ENCODE data around the gene AOPEP. TPM values are rescaled to one million over a fixed set of nuclear protein-coding genes. Genes with fewer than 3 reads are reported as not detected.

The AOPEP gene
- total RNA-seq, 4 donors from 2014 or later: 56.5 to 160 (median 103) TPM

DNA sequence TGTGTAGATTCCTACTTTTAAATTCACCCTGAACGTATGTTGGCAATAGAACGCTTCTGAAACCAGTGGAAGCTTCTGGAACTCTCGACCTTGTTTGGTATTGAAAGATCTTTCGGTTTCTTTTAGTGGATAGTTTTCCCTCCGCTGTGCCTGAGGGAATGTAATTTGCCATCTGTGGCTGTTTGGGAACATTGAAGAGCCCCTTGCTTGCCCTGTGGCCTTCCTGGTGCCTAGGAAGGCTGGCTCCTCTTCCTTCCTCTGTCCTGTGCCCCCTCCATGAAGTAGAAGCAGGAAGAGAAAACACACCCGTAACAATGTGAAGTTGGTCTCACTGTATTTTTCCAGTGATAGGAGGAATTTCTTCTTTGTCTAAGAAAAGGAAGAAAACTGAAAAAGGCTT, 274.3 kb downstream of the AOPEP start:
- DNase-seq (no peak), ATAC-seq (no peak)
- TF ChIP-seq POLR2A (IDR thresholded peaks at IDR 0.05): peak; percentile 8 to 37
- TF ChIP-seq, protein P1, sequence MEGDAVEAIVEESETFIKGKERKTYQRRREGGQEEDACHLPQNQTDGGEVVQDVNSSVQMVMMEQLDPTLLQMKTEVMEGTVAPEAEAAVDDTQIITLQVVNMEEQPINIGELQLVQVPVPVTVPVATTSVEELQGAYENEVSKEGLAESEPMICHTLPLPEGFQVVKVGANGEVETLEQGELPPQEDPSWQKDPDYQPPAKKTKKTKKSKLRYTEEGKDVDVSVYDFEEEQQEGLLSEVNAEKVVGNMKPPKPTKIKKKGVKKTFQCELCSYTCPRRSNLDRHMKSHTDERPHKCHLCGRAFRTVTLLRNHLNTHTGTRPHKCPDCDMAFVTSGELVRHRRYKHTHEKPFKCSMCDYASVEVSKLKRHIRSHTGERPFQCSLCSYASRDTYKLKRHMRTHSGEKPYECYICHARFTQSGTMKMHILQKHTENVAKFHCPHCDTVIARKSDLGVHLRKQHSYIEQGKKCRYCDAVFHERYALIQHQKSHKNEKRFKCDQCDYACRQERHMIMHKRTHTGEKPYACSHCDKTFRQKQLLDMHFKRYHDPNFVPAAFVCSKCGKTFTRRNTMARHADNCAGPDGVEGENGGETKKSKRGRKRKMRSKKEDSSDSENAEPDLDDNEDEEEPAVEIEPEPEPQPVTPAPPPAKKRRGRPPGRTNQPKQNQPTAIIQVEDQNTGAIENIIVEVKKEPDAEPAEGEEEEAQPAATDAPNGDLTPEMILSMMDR (IDR thresholded peaks at IDR 0.05 in 4 of 5, conservative IDR thresholded peaks at IDR 0.05 in 1 of 5): no peak
- Histone ChIP-seq H3K36me3 (no peaks in the 10 kb centered on the region), H3K27me3 (no peaks in the 10 kb centered on the region), H3K27ac (peak overlapping the region; percentile 60 to 98 (median 96)), H3K4me3 (peak overlapping the region; percentile 11 to 29 (median 27)), H3K9me3 (no peaks in the 10 kb centered on the region), H3K4me1 (peaks cover 8 to 14% of the 10 kb centered on the region in 2 donors)
- intact Hi-C loops (cut with DNase I; ENCODE audit: low total_unique reads) (loop anchor here (5.0 to 10.0 kb wide), 3 partner anchors 49 to 504 kb away; no protein-coding TSS in a partner anchor), in situ Hi-C loops (cut with MboI; ENCODE audit: low sequenced_read_pairs in 4 of 4) (loop anchor here in 2 of 4 donors (10.0 kb wide), 1 partner anchor 216 kb away; no protein-coding TSS in a partner anchor)

DNA sequence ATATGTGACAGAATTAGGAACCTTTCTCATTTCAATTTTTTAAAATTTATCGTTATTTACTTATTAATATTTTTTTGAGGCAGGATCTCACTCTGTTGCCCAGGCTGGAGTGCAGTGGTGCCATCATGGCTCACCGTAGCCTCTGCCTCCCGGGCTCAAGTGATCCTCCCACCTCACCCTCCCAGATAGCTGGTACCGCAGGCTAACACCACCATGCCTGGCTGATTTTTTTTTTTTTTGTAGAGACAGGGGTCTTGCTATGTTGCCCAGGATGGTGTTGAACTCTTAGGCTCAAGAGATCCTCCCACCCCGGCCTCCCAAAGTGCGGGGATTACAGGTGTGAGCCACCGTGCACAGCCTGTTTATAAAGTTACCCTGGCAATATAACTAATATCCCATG, 275.2 kb downstream of the AOPEP start:
- Histone ChIP-seq H3K36me3 (no peaks in the 10 kb centered on the region), H3K27me3 (no peaks in the 10 kb centered on the region), H3K4me3 (no peak overlapping the region), H3K9me3 (no peaks in the 10 kb centered on the region), H3K4me1 (peaks cover 0 to 19% of the 10 kb centered on the region in 2 donors), H3K27ac (peak overlapping the region in 3 of 4 donors; percentile 95 to 98 (median 97))
- no peak for DNase-seq
- intact Hi-C loops (cut with DNase I; ENCODE audit: low total_unique reads): loop anchor here (1.0 to 10.0 kb wide), 5 partner anchors 49 to 503 kb away; no protein-coding TSS in a partner anchor
- TF ChIP-seq POLR2A (IDR thresholded peaks at IDR 0.05): no peak
- TF ChIP-seq, protein P1 (IDR thresholded peaks at IDR 0.05 in 4 of 5, conservative IDR thresholded peaks at IDR 0.05 in 1 of 5): no peak
- in situ Hi-C loops (cut with MboI; ENCODE audit: low sequenced_read_pairs in 4 of 4): loop anchor here in 2 of 4 donors (10.0 kb wide), 1 partner anchor 217 kb away; no protein-coding TSS in a partner anchor
- ATAC-seq: no peak

DNA sequence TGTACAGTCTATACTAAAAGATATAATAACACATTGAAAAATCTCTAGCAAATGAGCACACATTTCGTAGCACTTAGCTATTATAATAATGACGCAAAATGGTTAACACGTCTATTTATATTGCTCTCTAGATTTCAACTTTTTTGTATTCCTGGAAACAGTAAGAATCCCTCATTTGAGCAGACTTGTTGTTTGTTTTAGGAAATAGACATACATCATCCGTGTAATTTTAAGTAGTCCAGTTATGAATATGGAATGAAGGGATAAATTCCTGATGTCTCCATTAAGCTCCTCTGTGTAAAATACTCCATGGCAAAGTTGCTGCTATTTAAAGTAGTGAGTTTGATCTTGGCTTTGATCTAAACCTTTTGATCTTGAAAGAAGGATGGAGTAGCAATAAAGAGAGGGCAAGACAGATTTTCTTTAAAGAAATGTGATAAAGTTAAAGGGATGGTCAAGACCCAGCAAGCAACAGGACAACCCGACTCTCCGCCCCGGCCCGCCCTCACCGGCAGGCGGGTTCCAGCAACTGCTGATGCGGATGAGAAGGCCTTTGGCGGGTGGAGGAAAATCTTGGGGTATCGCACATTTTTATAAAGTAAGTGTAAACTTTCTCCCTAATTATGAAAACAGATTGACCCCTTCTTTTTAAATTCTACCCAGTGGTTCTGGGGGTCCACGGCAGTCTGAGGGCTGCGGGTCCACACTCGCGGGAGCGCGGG, 277.4 kb downstream of the AOPEP start:
- Histone ChIP-seq H3K9me3 (no peaks in the 10 kb centered on the region), H3K36me3 (no peaks in the 10 kb centered on the region), H3K27me3 (no peaks in the 10 kb centered on the region), H3K4me1 (peaks cover 17 to 34% of the 10 kb centered on the region in 2 donors), H3K27ac (peak overlapping the region; percentile 95 to 98 (median 97)), H3K4me3 (peak overlapping the region; percentile 66 to 84 (median 82))
- TF ChIP-seq, protein P1 (IDR thresholded peaks at IDR 0.05 in 4 of 5, conservative IDR thresholded peaks at IDR 0.05 in 1 of 5): peak in 3 of 5 experiments; percentile 15 to 29 (median 23)
- TF ChIP-seq POLR2A (IDR thresholded peaks at IDR 0.05): peak in 1 of 2 donors; percentile 9
- DNase-seq: peak in 1 of 2 donors; percentile 32
- intact Hi-C loops (cut with DNase I; ENCODE audit: low total_unique reads) (loop anchor here (2.0 to 10.0 kb wide), 5 partner anchors 45 to 501 kb away; no protein-coding TSS in a partner anchor), in situ Hi-C loops (cut with MboI; ENCODE audit: low sequenced_read_pairs in 4 of 4) (loop anchor here in 2 of 4 donors (10.0 kb wide), 1 partner anchor 219 kb away; no protein-coding TSS in a partner anchor)
- no peak for ATAC-seq

DNA sequence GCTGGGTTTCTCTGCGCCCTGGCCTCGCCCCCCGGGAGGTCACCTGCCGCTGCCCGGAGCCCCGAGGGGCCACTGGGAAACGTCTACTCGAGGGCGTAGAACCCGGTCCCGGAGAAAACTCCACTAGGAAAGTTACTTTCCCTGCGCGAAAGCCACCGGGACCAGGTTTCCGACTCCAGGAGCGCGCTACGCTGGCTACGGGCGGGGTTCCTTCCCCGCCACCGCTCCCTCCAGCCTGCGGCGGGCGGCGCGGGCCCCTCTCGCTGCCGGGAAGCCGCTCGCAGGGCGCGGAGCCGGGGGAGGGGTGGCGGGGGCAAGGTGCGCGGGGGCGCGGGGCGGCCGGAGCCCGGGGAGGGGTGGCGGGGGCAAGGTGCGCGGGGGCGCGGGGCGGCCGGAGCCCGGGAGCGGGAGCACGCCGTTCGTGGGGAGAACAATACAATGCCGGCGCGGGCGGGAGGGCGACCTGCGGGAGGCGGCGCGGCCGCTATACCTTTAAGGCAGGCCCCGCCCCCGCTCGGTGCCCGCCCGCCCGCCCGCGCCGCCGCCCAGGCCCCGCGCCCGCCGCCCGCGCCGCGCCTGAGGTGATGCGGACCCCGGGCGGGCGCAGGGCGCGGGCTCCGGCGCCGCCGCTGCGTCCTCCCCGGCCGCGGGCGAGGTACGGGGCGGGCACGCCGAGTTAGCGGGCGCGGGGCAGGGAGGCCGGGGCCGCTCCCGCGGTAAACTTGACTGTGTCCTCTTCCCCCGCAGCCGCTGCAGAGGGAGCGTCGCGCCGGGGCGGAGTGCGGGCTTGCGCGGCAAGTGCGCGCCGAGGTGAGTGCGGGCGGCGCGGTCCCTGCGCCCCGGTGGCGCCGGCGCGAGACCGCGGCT, 278.1 kb downstream of the AOPEP start:
- intact Hi-C loops (cut with DNase I; ENCODE audit: low total_unique reads): loop anchor here (2.0 to 10.0 kb wide), 7 partner anchors 44 to 500 kb away; no protein-coding TSS in a partner anchor
- peak; percentile 57 to 80 for TF ChIP-seq POLR2A (IDR thresholded peaks at IDR 0.05)
- TF ChIP-seq, protein P1 (IDR thresholded peaks at IDR 0.05 in 4 of 5, conservative IDR thresholded peaks at IDR 0.05 in 1 of 5): peak in 2 of 5 experiments; percentile 17 to 22
- Histone ChIP-seq H3K36me3 (no peaks in the 10 kb centered on the region), H3K27ac (peak overlapping the region; percentile 95 to 98 (median 97)), H3K9me3 (no peaks in the 10 kb centered on the region), H3K4me3 (peak overlapping the region; percentile 66 to 84 (median 82)), H3K27me3 (no peaks in the 10 kb centered on the region), H3K4me1 (peaks cover 25 to 40% of the 10 kb centered on the region in 2 donors)
- in situ Hi-C loops (cut with MboI; ENCODE audit: low sequenced_read_pairs in 4 of 4): loop anchor here in 2 of 4 donors (10.0 kb wide), 1 partner anchor 220 kb away; no protein-coding TSS in a partner anchor
- ATAC-seq: peak; percentile 51 to 57
- peak; percentile 28 to 59 for DNase-seq
